Stimulated activated CD4-positive, alpha-beta T cell treated with anti-CD3 and anti-CD28 coated beads, Interleukin-12 subunit alpha, Interleukin-12 subunit beta, amount 100 ng/mL, for 24 hours (primary cell): ENCODE measurements around the gene PRKAG2.

Experiments
- DNase-seq, 2 experiments: peaks; one replicate each; pipeline ENCODE4 v3.0.0-alpha.2; 2020; ENCODE audit warnings: low read depth in 2 of 2

Gene PRKAG2

GRCh38 chr7:151710646-151711434 is 166.1 kb downstream of the PRKAG2 start:
- DNase-seq = no peak

GRCh38 chr7:151710121-151710640 is 166.7 kb downstream of the PRKAG2 start:
- no peak for DNase-seq

- DNase-seq = no peak
Measured at GRCh38 chr7:151709141-151710038, 167.5 kb downstream of the PRKAG2 start.

GRCh38 chr7:151708610-151709009 is 168.3 kb downstream of the PRKAG2 start:
- DNase-seq = no peak

- no peak for DNase-seq
Measured at GRCh38 chr7:151707757-151708156, 169.2 kb downstream of the PRKAG2 start.

GRCh38 chr7:151707105-151707469 is 169.8 kb downstream of the PRKAG2 start:
- no peak for DNase-seq

GRCh38 chr7:151706277-151707104 is 170.4 kb downstream of the PRKAG2 start:
- DNase-seq = no peak

GRCh38 chr7:151705636-151706276 is 171.2 kb downstream of the PRKAG2 start:
- DNase-seq = no peak

- DNase-seq = no peak
Measured at GRCh38 chr7:151704960-151705635, 171.8 kb downstream of the PRKAG2 start.

- no peak for DNase-seq
Measured at GRCh38 chr7:151704299-151704959, 172.5 kb downstream of the PRKAG2 start.

- DNase-seq = no peak
Measured at GRCh38 chr7:151702961-151703360, 174.0 kb downstream of the PRKAG2 start.

- DNase-seq = no peak
Measured at GRCh38 chr7:151700586-151701165, 176.2 kb downstream of the PRKAG2 start.

GRCh38 chr7:151699928-151700319 is 177.0 kb downstream of the PRKAG2 start:
- no peak for DNase-seq

GRCh38 chr7:151699147-151699927 is 177.6 kb downstream of the PRKAG2 start:
- DNase-seq = no peak

- no peak for DNase-seq
Measured at GRCh38 chr7:151697942-151698341, 179.0 kb downstream of the PRKAG2 start.

GRCh38 chr7:151697515-151697895 is 179.4 kb downstream of the PRKAG2 start:
- DNase-seq = no peak

- DNase-seq = no peak
Measured at GRCh38 chr7:151696721-151697514, 180.0 kb downstream of the PRKAG2 start.

GRCh38 chr7:151695951-151696541 is 180.9 kb downstream of the PRKAG2 start:
- no peak for DNase-seq
